ENCODE measurements around the gene CFAP100. TPM values are rescaled to one million over a fixed set of nuclear protein-coding genes. Genes with fewer than 3 reads are reported as not detected.

The CFAP100 gene
- polyA plus RNA-seq, 4 donors = 0.40 to 3.0 (median 1.7) TPM

DNA sequence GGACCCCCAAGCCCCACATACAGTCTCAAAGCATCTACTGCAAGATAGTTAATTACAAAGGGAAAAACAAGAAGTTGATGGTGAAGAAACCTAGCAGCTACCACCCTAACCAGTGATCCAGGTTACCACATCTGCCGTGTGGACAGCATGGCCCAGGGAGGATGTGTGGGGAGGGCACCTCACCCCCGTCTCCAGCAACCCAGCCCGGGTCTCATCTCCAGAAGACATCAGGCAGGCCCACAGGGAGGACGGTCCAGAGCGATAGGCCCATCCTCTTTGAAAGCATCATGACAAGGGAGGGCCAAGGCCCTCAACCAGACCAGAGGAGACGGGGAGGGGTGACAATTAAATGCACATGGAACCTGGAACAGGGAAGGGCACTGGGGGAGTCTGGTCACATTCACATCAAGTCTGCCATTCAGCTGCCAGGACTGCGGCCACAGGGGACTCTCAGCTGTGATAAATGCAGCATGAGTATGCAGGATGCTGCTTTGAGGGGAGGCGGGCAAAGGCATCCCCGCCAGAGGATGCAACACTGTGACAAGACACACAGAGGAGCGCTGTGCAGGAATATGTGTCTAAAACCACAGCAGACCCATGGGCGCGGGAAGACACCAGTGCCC is 62.2 kb downstream of the CFAP100 start:
- DNase-seq (ENCODE audit: low read depth in 4 of 4, low spot score in 2 of 4) = no peak

DNA sequence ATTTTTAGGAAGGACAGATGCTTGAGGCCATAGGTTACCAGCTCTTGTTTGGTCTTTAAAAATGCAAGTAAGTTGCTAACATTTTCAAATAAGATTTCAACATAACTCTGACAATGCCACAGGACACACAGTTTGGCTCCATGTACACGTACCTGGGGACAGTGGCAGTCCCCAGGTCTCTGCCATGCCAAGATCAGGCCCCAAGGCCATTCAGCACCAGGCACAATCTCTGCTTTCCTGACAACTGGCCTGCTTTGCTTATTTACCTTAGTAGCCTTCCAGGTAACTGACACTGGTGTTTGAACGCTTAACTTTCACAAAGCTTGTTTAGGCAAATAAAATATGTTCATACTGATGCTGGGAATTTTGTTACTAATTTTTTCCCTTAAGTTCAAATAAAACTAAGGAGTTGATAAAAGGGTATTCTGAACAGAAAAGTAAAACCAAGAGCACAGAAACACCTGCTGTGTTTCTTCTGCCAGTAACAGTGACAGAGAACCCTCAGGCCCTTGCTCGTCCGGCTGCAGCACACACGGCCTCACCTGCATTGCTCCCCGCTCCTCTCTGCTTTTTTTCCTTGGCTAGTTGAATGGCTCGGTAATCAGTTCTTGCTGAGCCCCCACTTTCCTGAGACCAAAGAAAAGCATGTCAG is 64.5 kb downstream of the CFAP100 start:
- no peak for DNase-seq (ENCODE audit: low read depth in 4 of 4, low spot score in 2 of 4)

DNA sequence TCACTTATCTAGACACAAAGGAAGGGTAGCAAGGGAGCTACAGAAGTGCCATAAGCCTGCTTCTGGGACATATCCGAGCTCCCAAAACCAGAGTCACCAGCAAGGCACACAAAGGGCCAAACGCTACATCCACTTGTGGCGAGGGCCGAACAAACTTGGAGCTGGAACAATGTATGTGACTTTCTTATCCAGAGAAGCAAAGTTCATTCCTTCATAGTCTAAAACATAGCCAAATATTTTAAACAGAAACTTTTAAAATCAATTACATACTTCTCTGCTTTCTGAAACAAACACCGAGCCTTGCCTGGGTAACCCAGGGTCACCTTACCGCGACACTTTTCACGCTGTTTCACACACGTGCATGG is 65.0 kb downstream of the CFAP100 start:
- DNase-seq (ENCODE audit: low read depth in 4 of 4, low spot score in 2 of 4) = no peak

DNA sequence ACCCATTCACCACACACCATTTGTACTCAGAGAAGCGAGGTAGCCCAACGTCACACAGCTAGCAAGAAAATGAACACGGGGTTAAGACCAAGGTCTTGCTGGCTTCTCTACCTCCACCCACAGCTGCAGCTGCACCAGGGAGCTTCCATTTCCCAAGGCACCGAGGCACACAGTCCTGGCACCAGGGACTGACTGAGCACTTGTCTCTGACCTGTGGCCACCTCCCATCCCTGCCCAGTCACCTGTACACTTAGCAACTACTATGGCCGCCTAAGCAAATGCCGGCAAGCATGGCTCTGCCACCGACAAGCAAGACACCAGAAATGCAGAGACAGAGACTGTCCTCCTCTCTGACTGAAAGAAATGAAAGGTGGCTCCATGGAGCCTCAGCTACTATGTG is 65.7 kb downstream of the CFAP100 start:
- no peak for DNase-seq (ENCODE audit: low read depth in 4 of 4, low spot score in 2 of 4)

DNA sequence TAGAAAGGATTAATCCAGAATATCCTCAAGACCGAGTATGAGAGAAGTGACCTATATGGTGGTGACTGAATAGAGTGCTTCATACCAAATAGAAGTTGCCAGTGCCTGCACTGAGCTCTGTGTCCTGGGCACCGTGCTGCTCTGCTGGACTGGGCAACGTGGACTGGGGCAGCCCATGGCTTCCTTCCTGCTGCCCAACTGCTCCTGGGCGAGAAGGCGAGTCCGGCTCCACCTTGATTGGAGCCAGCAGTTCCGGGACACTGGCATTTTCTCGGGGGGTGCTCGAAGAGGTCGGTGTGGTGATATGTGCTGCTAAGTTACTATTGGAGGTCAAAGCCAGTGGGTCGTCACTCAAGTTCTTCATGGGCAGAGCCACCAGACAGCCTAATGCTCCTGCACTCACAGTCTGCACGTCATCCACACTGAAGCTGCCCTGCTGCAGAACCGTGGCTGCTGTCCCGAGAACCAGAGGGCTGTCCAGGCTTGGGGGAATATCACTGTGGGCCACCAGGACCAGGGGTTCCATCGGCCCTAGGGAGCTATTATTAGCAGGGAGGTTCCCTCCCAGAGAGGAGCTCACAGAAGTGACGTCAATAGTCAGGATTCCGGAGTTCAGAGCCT is 66.9 kb downstream of the CFAP100 start:
- DNase-seq (ENCODE audit: low read depth in 4 of 4, low spot score in 2 of 4) = no peak

DNA sequence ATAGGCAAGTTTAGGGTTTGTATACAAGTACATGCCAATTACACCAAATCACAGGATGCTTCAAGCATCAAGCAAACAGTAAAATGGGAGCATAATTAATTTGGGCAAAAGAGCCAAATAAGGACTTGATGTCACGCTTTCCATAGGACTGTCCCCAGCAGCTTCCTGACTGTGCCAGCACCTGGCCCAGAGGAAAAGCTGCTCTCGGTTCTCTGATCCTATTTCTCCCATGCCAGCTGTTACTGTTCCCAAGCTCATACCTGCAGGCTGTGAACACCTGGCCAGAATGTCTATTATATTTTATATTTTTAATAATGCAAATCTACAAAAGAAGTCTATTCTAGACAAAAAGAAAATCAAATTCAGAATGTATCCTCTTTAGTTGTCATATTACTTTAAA is 68.8 kb downstream of the CFAP100 start:
- no peak for DNase-seq (ENCODE audit: low read depth in 4 of 4, low spot score in 2 of 4)

DNA sequence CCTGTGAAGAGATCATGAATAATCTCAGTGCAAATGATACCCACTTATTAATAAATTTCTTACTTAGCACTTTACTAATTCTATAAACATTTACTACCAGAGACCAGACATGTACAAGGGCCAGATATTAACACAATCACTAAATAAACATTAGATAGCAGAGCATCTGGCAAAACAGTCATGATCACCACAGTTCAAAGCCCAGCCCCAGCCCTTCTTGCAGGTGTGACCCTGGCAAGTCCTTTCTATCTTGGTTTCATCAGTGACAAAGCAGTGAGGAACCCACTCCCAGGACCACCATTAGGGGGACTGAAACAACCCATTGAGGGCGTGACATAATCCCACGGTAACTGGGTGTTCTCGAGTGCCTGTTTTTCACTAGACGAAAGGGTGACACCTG is 69.4 kb downstream of the CFAP100 start:
- DNase-seq (ENCODE audit: low read depth in 4 of 4, low spot score in 2 of 4) = no peak

DNA sequence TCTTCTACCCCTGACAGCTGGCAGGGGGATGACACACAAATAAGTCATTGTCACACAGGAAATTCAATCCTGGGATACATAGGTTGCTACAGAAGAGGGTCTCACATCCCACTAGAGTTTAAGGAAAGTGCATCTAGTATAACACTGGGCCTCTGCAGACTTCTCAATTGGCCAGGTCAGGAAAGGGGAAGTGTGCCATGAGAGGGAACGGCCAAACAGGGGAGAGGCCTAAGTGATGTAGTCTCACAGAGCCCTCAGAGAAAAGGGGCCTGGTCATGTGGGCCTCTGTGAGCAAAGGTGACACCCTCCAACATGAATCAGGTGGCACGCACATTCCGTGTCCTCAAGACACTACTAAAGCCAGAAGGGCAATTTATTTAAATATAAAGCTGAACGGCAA is 69.8 kb downstream of the CFAP100 start:
- DNase-seq (ENCODE audit: low read depth in 4 of 4, low spot score in 2 of 4) = no peak

DNA sequence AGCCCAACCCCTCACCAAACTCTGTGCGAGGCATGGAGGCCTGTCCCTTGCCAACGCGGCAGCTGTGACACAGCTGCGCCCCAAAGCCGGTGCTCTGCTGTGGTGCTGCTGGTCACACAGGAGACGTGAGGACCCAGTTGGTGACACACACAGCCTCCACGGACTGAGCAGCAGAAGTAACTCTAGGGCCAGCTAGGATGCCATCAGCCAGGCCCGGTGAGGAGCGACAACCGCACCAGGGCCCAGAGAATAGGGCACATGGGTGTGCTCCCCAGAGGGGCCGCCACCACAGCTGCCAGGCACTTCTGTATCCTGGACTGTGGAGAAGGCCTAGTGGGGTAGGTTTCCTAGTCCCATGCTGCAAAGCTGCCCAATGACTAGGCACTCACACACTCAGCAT is 70.3 kb downstream of the CFAP100 start:
- no peak for DNase-seq (ENCODE audit: low read depth in 4 of 4, low spot score in 2 of 4)

DNA sequence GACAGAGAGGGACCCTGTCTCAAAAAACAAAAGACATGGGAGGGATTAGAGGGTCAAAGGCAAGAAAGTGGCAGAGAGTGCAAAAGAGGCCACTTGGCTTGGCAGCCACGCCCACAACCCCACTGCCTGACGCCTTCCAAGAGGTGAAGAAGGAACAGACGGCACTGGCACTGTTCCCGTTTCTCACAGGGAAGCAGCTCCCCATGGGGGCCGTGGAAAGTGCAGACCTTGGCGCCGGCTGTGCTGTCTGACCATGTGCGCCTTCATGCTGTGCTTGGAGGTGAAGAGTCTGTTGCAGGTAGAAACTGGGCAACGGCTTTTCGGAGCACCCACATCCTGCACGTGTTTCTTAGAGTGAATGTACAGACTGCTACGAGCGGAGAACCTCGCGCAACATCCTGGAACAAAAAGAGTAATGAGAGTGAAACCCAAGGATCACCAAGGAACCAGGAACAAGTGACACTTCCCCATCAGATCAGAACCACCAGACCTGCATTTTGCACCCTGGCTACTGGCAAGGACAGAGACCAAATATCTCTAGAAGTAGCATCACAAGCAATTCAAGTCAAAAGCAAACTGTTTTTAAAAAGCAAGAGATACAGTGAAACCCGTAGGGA is 71.3 kb downstream of the CFAP100 start:
- DNase-seq (ENCODE audit: low read depth in 4 of 4, low spot score in 2 of 4) = no peak

DNA sequence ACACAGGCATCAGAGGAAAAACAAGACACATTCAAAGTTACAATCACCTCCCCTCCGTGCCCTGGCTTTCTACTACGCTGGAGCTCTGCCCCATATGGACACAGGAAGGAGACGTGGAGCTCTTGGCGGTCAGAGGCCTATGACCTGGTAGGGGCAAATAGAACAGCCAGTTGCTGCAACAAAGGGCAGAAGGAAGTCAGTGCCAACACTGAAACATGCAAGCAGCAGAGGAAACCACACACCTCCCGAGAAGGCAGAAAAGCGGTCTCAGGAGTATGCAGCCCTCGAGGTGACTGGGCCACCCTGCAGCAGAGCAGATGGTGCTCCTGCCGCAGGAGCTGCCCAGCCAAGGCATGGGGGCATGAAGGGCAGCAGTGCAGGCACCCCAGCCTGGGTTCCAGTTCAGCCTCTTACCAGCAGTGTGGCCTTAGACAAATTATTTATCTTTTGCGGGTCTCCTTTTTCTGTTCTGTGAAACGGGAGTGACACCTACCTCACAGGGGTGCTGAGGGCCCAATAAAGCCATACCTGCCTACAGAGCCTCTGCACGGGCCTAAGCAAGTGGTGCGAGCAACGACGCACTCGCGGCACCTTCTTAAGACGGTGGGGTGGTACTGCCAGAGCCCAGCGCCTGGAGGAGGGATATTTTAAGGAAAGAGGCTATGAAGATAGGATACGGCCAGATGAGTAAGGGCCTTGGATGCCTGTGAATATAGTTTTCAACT is 72.3 kb downstream of the CFAP100 start:
- DNase-seq (ENCODE audit: low read depth in 4 of 4, low spot score in 2 of 4) = no peak

DNA sequence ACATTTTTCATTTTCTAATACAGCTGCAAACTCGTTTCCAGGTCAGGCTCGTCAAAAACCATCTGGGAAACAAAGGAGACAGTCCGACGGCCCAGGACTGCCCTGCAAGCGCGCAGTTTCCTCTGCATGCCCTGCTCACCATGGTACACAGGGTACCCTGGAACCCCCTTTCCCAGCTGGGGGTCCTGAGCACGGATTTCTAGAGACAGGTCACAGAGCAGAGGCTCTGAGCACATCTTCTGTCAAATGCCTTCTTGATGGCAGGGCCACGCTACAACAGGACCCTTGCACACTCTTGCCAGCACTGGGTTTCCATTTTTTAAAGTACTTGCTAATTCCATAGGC is 72.9 kb downstream of the CFAP100 start:
- no peak for DNase-seq (ENCODE audit: low read depth in 4 of 4, low spot score in 2 of 4)

DNA sequence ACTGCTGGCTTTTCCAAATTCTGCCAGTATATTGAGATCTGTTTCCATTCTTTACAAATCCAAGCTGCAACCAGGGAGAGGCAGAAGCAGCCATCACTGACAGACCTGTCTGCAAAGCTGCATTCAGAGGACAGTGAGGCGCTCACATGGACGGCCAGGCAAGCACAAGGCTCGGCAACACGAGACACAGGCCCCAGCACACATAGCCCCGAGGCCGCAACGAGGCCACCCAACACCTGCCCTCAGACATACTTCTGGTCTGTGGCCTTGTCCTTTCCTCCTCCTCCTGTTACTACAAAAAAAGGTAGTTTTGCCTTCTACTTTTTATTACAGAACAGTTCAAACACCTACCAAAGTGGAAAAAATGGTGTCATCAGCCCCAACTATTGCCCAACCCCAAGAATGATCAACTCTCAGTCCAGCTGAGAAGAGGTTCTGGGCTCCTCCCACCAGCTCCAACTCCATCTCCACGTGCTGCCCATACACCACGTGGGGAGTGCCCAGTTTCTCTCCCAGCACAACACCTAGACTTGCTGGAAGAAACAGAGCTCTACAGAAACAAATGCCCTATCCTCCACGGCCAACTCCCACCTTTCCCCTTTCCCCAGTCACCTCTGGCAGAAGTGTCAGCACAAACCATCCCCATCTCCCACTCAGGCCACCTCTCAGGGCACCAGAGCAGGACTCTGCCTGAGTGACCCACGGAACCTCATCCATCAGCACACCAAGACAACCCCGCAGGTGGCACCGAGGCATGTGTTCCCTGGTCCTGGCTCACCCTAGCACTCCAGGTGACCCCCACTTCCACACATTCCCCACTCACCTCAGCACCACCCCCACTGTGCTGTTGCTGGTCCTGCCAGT is 73.6 kb downstream of the CFAP100 start:
- DNase-seq (ENCODE audit: low read depth in 4 of 4, low spot score in 2 of 4) = no peak

DNA sequence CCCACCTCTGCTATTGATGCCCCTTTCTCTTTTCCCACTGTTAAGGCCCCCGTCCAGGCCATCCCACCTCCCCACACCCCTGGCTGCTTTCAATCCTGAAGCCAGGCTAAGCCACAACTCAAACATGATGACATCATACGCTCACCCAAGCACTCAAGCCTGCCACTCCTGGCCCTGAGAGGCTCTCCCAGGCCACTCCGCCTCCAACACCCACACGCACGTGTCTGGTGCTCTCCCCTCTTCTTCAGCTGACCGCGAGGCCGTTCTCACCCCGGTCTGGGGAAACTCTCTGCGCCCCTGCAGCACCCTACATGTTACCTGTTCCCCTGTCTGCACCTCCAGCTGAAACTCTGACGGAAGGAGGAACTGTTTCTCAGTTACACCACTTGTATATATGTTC is 74.8 kb downstream of the CFAP100 start:
- DNase-seq (ENCODE audit: low read depth in 4 of 4, low spot score in 2 of 4) = no peak

DNA sequence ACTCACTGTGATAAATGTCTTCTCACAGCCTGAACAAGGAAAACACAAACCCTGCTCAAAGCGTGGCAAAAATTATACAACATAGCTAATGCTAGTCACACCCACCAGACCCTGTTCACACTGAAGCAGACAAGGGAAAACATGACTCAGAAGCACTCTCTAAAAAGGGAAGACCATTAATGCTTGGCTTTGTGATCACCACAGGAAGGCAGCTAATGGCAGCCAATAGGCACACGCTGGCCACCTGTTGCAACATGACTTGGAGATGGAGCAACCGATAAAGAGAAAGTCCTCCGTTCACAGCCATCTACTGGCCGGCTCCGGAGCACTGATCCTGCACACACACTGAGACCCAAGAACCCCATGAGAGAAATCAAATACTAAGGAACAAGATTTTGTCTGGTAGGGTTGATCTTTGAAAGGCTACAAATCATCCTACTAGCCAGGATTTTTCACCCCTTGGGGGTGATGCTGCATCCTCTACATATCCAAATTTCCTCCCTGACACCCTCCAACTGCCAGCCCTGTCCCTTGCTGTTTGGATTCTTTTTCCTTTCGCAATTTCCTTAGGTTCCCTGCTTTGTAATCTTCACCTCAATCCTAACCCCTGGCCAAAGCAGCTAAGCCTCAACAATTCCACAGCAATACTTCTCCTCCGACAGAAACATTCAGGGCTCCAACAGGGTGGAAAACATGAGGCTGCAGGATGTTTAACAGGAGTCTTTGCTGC is 77.7 kb downstream of the CFAP100 start:
- DNase-seq (ENCODE audit: low read depth in 4 of 4, low spot score in 2 of 4) = no peak

DNA sequence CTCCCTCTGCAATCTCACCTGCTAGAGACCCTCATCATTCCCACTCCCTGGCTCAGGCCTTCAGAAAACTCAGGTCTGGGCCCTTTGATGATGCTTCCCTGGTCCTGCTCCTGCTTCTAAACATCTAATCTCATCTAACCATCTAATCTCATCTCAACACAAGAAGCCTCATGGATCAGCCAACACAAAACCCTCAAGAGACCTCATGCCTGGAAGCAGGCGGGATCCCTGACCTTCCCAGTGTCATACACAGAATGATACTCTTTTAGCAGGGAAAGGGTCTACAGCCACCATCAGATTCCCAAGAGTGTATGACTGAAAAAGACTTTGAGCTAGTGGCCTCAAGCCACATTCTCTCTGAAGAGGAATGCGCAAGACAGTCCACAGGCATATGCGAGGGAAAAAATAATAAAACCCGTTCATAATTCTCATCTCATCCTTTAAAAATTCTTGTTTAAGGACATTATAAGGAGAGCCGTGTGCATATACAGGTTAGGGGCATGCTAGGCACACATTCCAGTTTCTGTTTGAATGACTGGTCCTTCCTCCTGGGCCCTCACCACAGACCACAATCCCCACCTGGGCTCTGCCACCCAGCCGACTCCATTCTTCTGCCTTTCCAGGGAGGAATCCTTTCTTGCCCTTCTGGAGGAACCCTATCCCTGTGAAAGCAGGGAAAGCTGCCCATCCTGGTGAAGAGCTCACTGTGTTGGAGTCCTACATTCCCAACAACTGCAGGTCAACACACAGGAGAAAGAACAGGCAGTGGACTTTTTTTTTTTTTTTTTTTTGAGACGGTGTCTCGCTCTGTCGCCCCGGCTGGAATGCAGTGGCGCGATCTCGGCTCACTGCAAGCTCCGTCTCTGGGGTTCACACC is 78.8 kb downstream of the CFAP100 start:
- DNase-seq (ENCODE audit: low read depth in 4 of 4, low spot score in 2 of 4) = no peak

DNA sequence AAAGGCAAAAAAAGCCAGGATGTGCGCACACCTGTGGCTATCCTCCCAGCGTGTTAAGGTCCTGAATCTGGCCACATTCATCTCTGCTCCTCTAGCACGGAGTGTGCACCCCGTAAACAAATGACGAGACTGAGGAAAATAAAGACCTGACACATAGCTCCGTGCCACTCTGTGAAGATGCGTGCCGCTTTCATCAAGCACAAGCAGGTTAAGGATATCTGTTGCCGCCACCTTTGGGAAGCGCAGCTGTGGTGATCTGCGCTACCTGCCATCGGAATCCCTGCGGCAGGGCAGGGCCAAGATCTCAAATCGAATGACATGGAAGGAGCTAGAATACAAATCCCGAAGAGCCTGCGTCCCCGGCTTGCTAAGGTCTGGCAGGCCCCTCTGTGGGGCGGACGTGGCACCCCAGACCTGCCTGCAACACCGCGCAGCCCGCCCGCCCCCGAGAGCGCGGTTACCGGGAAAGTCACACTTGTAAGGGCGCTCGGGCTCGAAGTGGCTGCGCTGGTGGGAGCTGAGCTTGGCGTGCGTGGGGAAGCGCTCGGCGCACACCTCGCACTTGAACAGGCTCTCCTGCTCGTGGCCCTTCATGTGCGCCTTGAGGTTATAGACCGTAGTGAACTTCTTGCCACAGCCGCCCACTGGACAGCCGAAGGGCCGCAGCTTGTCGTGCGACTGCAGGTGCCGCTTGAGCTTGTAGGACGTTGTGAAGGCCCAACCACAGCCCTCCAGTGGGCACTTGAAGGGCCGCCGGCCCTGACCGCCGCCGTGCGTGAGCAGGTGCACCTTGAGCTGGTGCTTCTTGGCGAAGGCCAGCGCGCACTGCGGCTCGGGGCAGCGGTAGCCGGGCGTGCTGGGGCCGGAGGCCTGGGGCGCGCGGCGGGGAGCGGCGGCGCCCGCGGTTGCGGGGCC is 80.0 kb downstream of the CFAP100 start:
- peak in 1 of 4 donors; percentile 37 for DNase-seq (ENCODE audit: low read depth in 4 of 4, low spot score in 2 of 4)

Measured in left renal cortex interstitium (tissue), 4 donors.